Ishikawa (cell line): ENCODE data around the gene NAT10.

Experiments used
- CEBPB ChIP-seq: IDR thresholded peaks from 2 replicates; pipeline ENCODE4 v1.6.1; 2012
- CREB1 ChIP-seq: IDR thresholded peaks from 2 replicates; pipeline ENCODE4 v1.6.1; 2012; ENCODE audit warnings: low read depth
- EGR1 ChIP-seq: IDR thresholded peaks from 2 replicates; pipeline ENCODE4 v1.6.1; 2012
- EP300 ChIP-seq: IDR thresholded peaks from 2 replicates; pipeline ENCODE4 v1.6.1; 2012; ENCODE audit warnings: borderline replicate concordance
- FOXM1 ChIP-seq: IDR thresholded peaks from 2 replicates; pipeline ENCODE4 v1.6.1; 2012; ENCODE audit warnings: low read depth, borderline replicate concordance
- MAX ChIP-seq: IDR thresholded peaks from 2 replicates; pipeline ENCODE4 v1.6.1; 2012
- NFIC ChIP-seq: IDR thresholded peaks from 2 replicates; pipeline ENCODE4 v1.6.1; 2012
- RAD21 ChIP-seq: IDR thresholded peaks from 2 replicates; pipeline ENCODE4 v1.6.1; 2012; ENCODE audit warnings: low read depth
- REST ChIP-seq: IDR thresholded peaks from 2 replicates; pipeline ENCODE4 v1.6.1; 2012; ENCODE audit warnings: low read depth, mild to moderate bottlenecking
- TAF1 ChIP-seq: IDR thresholded peaks from 2 replicates; pipeline ENCODE4 v1.6.1; 2012; ENCODE audit warnings: low read depth, mild to moderate bottlenecking
- TEAD4 ChIP-seq: IDR thresholded peaks from 2 replicates; pipeline ENCODE4 v1.6.1; 2012
- YY1 ChIP-seq: IDR thresholded peaks from 2 replicates; pipeline ENCODE4 v1.6.1; 2012; ENCODE audit warnings: low read depth
- TF ChIP-seq, protein P1 (sequence below): IDR thresholded peaks from 2 replicates; pipeline ENCODE4 v1.6.1; 2012

GRCh38 chr11:34132261-34132965 is 27.0 kb downstream of the NAT10 start:
- TF ChIP-seq NFIC: no peak
- TF ChIP-seq YY1: no peak
- TF ChIP-seq REST: no peak
- TF ChIP-seq, protein P1, sequence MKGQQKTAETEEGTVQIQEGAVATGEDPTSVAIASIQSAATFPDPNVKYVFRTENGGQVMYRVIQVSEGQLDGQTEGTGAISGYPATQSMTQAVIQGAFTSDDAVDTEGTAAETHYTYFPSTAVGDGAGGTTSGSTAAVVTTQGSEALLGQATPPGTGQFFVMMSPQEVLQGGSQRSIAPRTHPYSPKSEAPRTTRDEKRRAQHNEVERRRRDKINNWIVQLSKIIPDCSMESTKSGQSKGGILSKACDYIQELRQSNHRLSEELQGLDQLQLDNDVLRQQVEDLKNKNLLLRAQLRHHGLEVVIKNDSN: no peak
- TF ChIP-seq TEAD4: no peak
- no peak for TF ChIP-seq MAX
- no peak for TF ChIP-seq CREB1
- no peak for TF ChIP-seq EP300
- TF ChIP-seq CEBPB: no peak
- TF ChIP-seq RAD21: no peak
- TF ChIP-seq TAF1: no peak
- no peak for TF ChIP-seq FOXM1
- TF ChIP-seq EGR1: no peak
